Stomach (tissue), 4 donors: ENCODE data around the gene BTN2A1.

ENCODE experiments used
- POLR2A ChIP-seq, 4 donors: fragments of 450-650 bp; IDR thresholded peaks; one replicate each; pipeline ENCODE4 v1.6.1; 2016; ENCODE audit warnings: antibody characterized with exemption in 4 of 4, control low read depth in 2 of 4, mild to moderate bottlenecking in 1 of 4, moderate library complexity in 1 of 4
- TF ChIP-seq, protein P1 (sequence below), 7 experiments: fragments of 450-650 bp in 4 of 7; fragments of 200-600 bp in 3 of 7; sonication (generic) in 3 of 7; IDR thresholded peaks; one replicate each; pipeline ENCODE4 v1.5.1; 2016 to 2019; ENCODE audit warnings: antibody characterized with exemption in 7 of 7, control low read depth in 2 of 7, mild to moderate bottlenecking in 1 of 7

DNA sequence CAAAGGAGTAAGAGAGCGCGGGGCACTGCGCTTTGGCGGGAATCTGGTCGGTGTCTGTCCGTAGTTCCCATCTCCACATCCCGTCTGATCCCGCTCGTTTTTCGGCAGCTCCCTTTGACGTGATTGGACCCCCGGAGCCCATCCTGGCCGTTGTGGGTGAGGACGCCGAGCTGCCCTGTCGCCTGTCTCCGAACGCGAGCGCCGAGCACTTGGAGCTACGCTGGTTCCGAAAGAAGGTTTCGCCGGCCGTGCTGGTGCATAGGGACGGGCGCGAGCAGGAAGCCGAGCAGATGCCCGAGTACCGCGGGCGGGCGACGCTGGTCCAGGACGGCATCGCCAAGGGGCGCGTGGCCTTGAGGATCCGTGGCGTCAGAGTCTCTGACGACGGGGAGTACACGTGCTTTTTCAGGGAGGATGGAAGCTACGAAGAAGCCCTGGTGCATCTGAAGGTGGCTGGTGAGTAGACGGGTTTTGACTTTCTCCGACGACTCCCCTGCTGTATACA, 43.8 kb downstream of the BTN2A1 start:
- TF ChIP-seq, protein P1, sequence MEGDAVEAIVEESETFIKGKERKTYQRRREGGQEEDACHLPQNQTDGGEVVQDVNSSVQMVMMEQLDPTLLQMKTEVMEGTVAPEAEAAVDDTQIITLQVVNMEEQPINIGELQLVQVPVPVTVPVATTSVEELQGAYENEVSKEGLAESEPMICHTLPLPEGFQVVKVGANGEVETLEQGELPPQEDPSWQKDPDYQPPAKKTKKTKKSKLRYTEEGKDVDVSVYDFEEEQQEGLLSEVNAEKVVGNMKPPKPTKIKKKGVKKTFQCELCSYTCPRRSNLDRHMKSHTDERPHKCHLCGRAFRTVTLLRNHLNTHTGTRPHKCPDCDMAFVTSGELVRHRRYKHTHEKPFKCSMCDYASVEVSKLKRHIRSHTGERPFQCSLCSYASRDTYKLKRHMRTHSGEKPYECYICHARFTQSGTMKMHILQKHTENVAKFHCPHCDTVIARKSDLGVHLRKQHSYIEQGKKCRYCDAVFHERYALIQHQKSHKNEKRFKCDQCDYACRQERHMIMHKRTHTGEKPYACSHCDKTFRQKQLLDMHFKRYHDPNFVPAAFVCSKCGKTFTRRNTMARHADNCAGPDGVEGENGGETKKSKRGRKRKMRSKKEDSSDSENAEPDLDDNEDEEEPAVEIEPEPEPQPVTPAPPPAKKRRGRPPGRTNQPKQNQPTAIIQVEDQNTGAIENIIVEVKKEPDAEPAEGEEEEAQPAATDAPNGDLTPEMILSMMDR (IDR thresholded peaks at IDR 0.05) = no peak
- no peak for TF ChIP-seq POLR2A (IDR thresholded peaks at IDR 0.05)
